ENCODE results near the gene SLC12A8.
A peak's percentile ranks its signal among the peaks of the same experiment; 100 is the strongest.

SLC12A8 gene

DNA sequence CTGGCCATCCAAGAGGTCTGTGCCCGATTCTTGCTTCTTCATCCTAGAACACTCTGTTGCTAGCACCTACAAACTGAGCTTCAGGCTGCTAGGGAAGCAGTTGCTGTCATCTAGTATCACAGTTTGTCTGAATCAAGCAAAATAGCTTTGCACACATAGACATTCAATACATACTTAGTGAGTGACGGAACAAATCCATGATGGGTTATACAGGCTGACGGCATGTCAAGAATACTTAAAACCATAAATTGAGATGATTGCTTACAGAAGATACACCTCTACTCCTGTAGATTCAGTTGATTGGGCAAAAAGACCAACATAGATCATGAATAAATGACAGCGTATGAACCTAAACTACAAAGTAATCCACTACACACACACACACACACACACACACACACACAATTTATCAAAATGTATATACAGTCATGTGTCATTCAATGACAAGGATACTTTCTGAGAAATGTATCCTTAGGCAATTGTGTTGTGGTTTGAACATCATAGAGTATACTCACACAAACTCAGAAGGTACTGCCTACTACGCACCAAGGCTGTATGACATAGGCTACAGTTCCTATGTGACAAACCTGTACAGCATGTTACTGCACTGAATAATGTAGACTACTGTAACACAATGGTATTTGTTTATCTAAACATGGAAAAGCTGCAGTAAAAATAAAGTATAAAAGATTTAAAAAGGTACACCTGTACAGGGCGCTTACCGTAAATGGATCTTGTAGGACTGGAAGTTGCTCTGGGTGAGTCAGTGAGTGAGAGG lies 142.4 kb downstream of the SLC12A8 start:
- DNase-seq, result no peak

DNA sequence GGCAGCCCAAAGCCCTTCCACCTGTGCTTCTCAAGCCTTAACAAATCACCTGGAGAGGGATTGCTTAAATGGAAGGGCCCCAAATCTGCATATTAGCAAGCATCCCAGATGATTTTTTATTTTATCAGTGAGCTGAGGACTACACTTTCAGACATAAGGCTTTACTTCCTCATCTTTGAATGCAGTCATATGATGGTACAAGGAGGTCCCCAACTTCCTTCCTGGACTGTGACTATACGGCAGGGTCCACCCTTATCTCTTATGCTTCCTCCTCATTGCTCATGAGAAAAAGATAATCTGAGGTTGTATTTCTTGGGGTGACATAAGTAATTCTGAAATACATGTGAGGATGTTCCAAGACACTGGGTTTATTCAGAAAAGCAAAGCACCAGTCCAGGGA lies 143.1 kb downstream of the SLC12A8 start:
- DNase-seq, result no peak

DNA sequence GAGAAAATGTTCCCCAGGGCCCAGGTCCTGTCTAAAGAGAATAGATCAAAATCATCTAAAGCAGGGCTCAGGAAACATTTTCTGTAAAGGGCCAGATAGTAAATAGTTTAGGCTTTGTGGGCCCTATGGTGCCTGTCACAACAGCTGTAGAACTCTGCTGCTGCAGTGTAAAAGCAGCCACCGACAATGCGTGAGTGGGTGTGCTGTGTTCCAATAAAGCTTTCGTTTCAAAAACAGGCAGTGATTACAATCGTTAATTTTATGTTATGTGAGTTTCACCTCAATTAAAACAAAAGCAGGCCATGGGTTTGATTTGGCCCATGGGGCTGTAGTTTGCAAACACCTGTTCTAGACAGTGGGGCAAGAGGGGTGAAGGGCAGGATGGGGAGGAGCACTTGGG lies 144.3 kb downstream of the SLC12A8 start:
- no peak for DNase-seq

DNA sequence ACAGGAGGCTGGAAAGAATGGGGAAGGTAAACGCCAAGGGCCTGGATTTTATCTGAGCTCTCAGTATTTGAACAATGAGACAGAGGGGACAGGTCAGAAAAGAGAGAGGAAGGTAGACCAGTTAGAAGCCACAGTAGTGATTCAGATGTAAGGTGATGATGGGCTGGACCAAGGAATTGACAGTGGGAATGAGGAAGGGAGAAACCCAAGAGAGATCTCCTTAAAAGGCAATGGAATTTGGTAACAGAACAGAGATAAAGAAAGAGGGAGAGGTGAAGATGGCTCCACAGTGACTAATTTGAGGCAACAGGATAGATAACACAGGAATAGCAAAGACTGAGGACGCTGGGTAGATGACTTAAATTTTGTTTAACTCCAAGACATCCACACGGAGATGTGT lies 145.3 kb downstream of the SLC12A8 start:
- no peak for DNase-seq

DNA sequence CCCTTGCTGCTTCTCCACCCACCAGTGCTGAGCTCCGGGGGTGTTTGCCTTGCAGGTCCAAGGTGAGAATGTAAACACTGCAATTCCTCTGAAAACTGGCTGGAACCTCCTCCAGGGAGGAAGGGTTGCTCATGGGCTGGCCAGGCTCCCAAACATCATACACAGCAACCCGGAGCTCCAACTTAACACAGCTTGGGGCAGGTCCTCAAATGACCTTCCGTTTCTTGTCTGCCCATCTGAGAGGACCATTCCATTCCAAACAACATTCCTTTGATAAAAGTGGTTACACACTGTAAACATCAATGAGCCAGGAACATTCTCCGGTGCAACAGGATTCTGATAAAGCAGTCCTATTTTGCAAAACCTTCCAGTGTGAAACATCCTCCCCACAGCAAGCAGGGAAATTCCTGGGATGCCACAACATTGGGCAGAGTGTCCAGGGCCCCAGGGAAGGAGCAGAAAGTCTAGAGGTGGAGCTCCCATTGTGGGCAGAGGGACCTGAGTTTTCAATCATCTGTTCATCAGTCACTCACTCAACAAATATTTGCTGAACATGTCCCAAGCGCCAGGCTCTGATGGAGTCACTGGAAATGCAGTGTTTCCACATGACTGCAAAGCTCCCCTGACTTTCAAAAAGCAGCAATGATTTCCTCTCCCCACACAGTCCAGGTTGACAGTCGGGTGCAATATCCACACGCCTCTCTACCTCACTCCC lies 149.5 kb downstream of the SLC12A8 start:
- DNase-seq, result peak; percentile 76

DNA sequence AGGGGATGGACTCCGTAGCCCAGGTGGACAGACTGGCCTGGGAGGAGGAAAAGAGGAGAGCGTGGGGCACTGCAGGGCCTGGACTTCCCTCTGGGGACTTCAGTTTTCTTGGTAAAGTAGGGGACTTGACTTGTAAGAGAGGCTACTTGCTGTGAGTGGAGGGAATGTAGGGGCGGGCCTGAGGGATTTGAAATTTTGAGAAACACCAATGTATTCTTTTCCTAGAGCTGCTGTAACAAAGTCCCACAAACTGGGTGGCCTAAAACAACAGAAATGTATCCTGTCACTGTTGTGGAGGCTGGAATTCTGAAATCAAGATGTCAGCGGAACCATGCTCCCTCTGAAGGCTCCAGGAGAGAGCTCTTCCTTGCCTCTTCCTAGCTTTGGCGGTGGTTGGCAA lies 150.9 kb downstream of the SLC12A8 start:
- no peak for DNase-seq

DNA sequence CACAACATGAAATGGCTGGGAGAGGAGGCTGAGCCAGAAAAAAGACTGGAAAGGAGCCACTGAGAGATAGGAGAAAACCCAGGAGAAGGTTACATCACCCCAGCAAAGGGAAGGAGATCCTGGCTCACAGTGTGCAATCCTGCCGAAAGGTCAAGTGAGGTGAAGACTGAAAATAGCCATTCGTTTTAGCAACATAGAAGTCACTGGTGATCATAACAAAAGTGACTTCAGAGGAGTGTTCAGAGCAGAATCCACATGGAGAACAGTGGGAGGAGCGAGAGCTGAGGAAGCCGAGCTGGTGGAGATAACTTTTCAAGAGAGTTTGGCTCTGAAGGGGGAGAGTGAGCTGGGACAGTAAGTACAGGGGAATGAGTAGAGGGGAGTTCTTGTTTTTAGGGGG lies 151.4 kb downstream of the SLC12A8 start:
- DNase-seq, result no peak

DNA sequence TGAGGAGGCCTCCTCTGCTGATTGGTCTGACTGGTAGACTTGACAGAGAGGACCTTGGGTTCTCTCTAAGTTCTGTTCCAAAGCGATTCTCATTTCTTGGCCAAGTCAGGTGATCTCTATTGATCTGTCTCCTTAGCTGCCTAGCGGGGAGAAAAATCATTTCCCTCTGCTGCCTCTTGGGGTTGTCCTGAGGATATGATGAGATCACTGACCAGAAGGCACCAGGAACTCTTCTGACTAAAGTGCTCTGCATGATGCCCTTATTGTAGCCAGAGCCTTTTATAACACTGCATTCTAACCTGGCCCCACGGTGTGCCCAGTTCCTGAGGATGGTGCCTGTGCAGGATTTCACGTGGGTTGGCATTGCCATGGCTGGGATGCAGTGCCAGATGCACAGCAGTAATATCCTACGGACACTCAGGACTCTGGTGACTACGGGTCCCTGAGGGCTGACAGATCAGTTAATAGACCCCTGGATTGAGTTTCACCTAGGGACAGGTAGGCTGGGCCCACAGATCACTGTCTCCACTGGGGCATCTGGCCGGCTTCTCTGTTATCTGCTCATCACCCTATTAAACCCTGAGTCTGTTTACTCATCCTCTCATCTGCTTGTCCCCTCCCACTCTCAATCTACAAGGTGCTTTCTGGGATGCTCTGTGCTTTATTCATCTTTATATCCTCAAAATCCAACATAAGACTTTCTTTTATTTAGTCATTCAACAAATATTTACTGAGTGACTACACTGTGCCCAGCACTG lies 152.9 kb downstream of the SLC12A8 start:
- peak; percentile 83 for DNase-seq

DNA sequence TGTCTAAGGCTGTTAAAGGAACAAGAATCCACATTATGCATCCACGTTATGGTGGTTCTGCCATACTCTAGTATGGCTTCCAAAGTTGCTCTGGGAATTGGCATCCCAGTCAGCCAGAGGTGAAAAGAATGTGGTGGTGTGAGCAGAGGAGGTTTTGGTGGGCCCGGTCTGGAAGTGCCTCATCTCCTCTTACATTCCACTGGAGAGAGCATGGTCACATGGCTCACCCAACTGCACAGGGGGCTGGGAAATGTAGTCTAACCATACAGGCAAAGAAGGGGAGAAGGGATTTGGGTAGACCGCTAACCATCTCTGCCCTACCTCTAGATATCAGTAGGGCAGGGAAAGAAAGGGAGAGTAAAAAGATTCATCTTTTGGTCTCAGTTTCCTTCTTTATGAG lies 153.6 kb downstream of the SLC12A8 start:
- DNase-seq, result no peak

DNA sequence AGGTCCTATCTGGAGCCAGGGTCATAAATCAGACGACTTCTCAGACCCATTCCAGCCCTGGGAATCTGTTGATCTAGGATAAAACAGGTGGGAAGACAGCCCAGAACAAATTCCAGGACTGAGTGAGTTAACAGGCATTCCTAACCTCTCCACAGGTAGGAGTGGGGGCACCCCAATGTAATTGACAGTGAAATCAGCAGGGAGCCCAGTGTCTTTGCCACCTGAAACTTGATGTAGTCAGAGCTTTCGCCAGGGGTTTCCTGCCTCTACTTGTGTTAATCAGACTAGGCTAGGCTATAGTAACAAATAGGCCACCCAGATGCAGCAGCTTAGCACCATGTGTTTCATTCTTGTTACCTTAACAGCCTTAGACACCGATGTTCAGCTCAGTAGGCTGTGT lies 154.0 kb downstream of the SLC12A8 start:
- no peak for DNase-seq

DNA sequence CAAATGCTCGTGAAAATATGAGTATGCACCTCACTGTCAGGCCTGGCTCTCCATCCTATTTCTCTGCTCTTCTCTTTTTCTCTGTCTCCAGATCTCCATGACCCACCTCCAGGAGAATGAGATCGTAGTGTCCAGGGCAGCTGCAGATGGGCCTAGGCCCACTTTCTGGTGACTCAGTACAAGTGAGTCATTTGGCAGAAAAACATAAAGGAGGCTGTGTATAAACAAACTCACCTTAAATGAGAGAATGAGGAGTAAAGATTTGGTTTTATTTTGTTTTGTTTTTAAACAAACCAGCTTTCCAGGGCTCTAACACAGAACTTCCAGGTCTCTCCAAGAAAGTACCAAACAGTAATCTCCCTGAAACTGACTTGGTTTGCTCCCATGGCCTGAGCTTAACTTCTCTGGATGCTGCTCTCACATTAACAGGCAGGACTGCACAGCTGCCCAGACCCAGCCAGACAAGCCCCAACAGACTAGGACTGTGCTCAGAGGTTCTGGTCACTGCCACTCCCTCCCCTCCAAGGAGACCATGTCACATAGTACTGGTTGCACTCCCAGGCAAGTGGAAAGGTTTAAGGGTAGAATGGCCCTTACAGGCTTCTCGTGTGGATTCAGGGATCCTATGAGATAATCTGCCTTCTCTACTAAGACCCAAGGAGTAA lies 155.2 kb downstream of the SLC12A8 start:
- peak; percentile 68 for DNase-seq

DNA sequence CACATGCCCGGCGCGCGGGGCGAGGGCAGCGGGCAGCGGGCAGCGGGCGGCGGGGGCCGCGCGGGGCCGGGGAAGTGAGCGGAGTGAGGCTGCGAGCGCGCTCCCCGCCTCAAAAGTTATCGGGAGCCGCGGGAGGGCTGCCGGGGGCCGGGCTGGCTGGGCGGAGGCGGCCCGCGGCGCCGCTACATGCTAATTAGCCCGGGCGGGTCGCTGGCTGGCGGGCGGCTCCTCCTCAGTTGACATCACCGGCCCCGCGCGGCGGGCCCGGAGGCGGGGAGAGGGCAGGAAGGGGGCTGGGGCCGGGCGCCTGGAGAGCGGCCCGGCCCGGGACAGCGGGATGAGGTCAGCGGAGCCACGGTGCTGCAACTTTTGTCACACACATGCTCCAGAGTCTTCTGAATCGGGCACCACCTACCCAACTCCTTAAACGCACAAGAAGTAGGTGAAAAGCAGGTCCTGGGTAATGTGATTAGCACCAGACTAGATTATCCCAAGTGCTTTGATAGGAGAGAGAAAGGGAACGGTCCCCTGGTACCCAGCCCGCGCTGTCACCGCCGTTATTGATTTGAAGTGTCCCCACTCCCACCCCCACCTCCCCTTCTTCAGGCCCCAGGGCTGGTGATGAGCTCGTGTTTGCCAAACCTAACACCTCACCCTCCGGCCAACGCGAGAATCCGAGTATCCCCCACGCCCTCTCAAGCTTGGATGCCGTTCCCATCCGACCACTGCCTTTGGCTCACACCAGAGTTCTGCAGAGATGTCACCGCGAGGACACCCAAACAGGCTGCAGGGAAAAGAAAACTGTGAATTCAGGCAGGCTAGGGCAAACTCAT lies 156.4 kb downstream of the SLC12A8 start, which contains the start of gene HEG1:
Gene HEG1, minus strand, starts transcription at position 85 of the 833 bp plus-strand sequence. CDS start 107 bp downstream, outside the sequence.
- DNase-seq, result peak; percentile 84

DNA sequence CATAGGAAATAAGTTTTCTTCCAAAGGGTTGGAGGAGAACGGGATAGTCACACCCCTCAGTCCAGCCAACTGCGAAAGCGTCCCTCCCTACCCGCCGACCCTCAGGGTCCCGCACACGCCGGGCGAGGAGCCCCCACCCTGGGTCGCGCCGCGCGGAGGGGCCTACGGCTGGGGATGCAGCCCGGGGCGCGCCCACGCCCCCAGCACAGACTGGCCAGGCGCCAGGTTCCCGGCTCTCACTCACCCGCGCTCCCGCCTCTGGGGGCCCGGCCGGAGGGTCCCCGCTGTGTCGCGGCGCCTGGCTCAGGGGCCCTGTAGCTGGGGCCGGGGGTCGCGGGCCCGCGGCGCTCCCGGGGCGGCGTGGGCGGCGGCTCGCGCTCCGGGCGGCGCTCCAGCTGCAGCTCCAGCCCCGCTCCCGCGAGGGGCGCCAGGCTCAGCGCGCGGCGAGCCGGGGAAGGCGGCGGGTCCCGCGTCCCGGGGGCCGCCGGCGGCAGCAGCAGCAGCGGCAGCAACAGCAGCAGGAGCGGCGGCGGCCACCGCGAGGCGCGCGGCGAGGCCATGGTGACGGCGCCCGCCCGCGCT lies 157.1 kb downstream of the SLC12A8 start:
- DNase-seq, result peak; percentile 73

DNA sequence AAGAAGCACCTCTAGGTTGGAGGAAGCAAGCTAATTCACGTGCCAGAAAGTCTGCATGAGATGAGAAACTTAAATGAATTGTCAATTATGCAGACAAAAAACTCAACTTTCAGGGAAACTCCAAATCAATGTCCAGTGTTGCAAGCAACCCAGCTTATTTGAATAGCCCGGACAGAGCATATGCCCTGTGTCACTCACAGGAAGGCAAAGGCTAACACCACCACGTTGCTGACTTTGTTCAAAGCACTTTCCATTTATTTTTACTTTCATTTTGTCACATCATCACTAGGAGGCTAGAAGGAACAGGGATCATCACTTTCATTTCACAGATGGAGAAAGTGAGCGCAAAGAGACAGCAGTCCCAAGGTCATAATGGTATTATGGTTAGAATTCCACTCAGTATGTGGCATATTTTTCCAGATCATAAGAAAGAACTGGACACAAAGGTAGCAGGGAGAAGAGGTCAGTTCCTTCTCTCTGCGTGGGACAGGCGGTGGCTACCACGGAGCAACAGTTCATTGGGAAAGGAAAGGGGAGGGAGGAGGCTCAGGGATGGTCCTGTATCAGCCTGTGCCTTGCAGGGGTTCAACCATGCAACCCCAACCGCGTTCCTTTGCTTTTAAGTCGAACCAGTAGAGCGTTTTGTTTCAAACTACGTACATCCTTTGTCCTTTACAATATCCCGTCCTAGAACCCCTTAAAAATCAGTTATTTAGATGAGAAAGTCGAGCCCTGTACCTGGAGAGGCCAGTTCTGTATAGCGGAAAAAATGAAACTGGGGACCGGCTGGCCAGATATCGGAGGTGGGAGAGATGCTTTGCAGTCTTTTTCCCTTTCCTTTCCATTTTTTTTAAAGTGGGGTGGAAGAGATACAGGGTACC lies 157.9 kb downstream of the SLC12A8 start:
- DNase-seq, result peak; percentile 53

DNA sequence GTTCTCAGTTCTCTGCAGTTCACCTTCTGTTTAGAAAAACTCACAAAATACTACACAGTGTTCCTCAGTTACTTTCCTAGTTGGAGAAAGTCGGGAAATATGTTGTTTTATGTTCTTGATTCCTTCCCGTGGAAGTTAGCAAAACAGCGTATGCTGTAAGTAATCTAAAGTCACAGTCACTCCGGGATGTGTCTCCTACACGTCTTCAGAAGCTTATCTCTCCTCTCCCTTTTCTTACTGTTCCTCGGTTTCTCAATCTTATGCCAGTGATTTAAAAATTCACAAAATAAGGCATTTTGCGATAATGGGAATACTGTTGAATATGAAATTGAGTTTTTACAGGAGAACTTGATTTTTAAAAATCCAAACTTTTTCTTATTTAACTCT lies 158.5 kb downstream of the SLC12A8 start:
- DNase-seq, result no peak

DNA sequence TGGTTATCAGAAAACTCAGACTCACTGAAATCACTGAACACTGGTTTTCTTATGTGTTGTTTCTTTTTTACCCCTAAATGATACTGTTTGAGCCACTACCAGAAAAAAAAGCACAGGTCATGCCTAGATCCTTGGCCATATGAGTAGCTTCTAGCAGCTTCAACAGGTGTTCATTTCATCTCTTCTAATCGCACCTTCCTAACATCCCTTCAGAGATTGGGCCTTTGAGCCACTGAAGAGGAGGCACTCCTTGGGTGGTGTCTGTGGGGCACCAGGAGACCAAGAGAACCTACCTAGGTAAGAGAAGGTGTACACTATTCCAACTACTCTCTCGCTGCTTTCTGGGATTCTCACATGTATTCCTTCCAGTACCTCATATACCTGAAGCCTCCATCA lies 159.2 kb downstream of the SLC12A8 start:
- no peak for DNase-seq

DNA sequence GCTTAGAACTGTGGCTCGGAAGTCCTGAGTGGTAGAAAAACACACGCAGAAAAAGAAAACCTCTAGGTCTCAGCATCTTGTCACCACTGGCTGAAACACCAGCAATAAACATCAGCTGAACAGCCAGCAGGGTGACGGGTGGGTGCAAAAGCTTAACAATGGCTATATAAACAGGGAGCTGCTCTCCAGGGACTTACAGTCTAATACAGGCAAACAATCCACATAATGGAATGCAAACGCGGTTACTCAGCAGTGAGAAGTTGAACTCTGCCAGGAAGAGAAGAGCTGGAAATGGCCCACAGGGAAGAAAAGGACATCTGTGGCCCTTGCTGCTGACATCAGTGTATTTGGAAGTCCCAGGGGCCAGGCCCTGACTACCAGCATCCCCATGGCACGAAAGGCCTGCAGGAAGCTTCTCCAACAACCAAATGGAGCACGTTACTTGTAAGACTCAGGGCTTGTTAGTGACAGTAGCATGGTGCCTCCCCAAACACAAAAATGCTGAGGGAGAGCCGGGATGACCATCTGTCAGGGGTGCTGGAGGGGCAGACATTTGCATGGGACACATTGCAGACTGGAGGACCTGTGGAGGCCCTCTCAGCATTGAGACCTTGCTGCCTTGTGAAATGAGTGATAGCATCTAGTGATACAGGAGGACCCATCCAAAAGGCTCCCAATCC lies 159.8 kb downstream of the SLC12A8 start:
- DNase-seq, result peak; percentile 27

DNA sequence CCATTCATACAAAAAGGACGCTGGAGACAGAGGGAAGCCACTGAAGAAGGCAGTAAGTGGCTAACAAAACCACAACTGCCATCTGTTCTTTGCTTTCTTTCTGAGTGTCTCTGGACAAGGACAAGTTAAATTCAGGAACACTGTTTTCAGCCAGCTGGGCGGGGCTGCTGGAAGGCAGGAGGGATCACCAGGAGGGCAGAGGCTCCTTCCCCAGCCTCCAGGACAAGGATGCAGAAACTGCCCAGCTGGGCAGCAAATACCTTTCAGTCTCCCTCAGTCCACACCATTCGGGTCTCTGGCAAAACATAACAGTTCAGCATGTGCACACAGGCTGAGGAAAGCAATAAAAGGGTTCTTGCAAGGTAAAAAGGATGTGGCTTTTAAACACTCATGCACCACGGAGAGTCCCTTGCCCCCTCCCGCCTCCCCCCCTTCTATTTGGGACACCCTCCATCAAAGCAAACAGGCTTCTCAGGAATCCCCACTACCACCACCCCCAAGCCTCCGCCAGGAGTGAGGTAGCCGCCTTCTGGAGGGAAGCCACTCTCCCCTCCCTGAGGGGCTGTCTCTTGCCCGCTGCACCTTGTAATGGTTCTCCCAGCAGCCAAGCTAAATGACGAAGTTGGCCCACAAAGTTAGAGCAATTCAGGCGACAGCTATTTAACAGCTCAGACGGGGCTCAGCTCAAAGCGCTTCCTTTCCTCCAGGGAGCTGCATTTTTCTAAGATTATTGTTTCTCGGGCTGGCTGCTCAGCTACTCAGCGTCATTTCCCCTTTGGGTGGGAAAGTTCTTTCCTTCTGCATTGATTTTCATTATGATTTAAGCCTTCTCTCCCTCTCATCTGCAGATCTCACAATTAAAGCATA lies 160.6 kb downstream of the SLC12A8 start:
- DNase-seq, result no peak

DNA sequence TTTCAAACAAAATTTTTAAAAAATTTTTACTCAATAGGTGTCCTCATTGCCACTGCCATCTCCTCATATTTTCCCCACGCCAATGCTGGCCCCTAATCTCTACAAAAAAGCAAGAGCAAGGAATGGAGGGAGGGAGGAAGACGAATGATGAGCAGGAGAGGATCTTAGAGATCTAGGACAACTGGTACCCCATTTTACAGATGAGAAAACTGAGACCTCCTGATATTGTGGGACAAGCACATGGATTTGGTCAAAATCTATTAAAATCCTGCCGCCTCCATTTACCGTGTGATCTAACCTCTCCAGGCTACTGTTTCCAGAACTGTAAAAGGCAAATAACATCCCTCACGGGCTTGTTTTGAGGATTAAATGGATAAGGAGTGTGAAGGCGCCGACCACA lies 161.3 kb downstream of the SLC12A8 start:
- DNase-seq, result no peak

Measured in DMS53 (cell line).